H9 (cell line): ENCODE results near the gene POLN. TPM values are rescaled to one million over a fixed set of nuclear protein-coding genes. Genes with fewer than 3 reads are reported as not detected.

Source experiments
- DNase-seq: peaks from one replicate; pipeline ENCODE4 v3.0.0-alpha.2; 2017
- H2AFZ ChIP-seq: one replicate; pipeline ENCODE4 v1.6.1; 2013; ENCODE audit warnings: mild to moderate bottlenecking, low read length, control low read depth, moderate library complexity
- H2AK5ac ChIP-seq: 2 replicates; pipeline ENCODE4 v1.6.1; 2013; ENCODE audit warnings: low read length, control low read depth, mixed read lengths; ENCODE audit not compliant: insufficient read length
- H2BK120ac ChIP-seq: one replicate; pipeline ENCODE4 v1.6.1; 2013; ENCODE audit warnings: low read depth, mild to moderate bottlenecking, low read length, control low read depth, inconsistent platforms; ENCODE audit not compliant: poor library complexity, severe bottlenecking
- H2BK12ac ChIP-seq: 2 replicates; pipeline ENCODE4 v1.6.1; 2013; ENCODE audit warnings: low read length, control low read depth, mixed read lengths, low read depth; ENCODE audit not compliant: insufficient read length
- H2BK15ac ChIP-seq: 2 replicates; pipeline ENCODE4 v1.6.1; 2013; ENCODE audit warnings: low read depth, low read length, control low read depth
- H2BK20ac ChIP-seq: one replicate; pipeline ENCODE4 v1.6.1; 2013; ENCODE audit warnings: low read depth, mild to moderate bottlenecking, low read length, control low read depth, inconsistent platforms; ENCODE audit not compliant: poor library complexity, severe bottlenecking
- H2BK5ac ChIP-seq: 2 replicates; pipeline ENCODE4 v1.6.1; 2013; ENCODE audit warnings: low read length, control low read depth, mixed read lengths; ENCODE audit not compliant: insufficient read length
- H3K14ac ChIP-seq: 2 replicates; pipeline ENCODE4 v1.6.1; 2013; ENCODE audit warnings: low read length, control low read depth; ENCODE audit not compliant: insufficient read depth
- H3K18ac ChIP-seq: 2 replicates; pipeline ENCODE4 v1.6.1; 2013; ENCODE audit warnings: low read depth, mild to moderate bottlenecking, mixed read lengths, low read length, control low read depth; ENCODE audit not compliant: insufficient read length
- H3K23ac ChIP-seq: 2 replicates; pipeline ENCODE4 v1.6.1; 2013; ENCODE audit warnings: low read length, control low read depth, mixed read lengths, low read depth; ENCODE audit not compliant: insufficient read length
- H3K23me2 ChIP-seq: 2 replicates; pipeline ENCODE4 v1.6.1; 2013; ENCODE audit warnings: low read depth, mild to moderate bottlenecking, mixed read lengths, low read length, control low read depth; ENCODE audit not compliant: insufficient read length, poor library complexity, severe bottlenecking
- H3K27ac ChIP-seq: 2 replicates; pipeline ENCODE4 v1.5.1; 2013; ENCODE audit warnings: low read length, control low read depth, mixed read lengths, low read depth; ENCODE audit not compliant: insufficient read length
- H3K27me3 ChIP-seq: 2 replicates; pipeline ENCODE4 v1.6.1; 2013; ENCODE audit warnings: low read length, control low read depth, inconsistent platforms; ENCODE audit not compliant: insufficient read depth
- H3K4ac ChIP-seq: 2 replicates; pipeline ENCODE4 v1.6.1; 2013; ENCODE audit warnings: low read depth, mild to moderate bottlenecking, control low read depth, inconsistent platforms, low read length, moderate library complexity
- H3K4me1 ChIP-seq: 2 replicates; pipeline ENCODE4 v1.6.1; 2013; ENCODE audit warnings: low read length, control low read depth, inconsistent platforms; ENCODE audit not compliant: insufficient read depth
- H3K4me2 ChIP-seq: 2 replicates; pipeline ENCODE4 v1.6.1; 2013; ENCODE audit warnings: low read length, control low read depth, mixed read lengths; ENCODE audit not compliant: insufficient read length, insufficient read depth
- H3K56ac ChIP-seq: 2 replicates; pipeline ENCODE4 v1.6.1; 2013; ENCODE audit warnings: low read depth, mild to moderate bottlenecking, mixed read lengths, low read length, control low read depth; ENCODE audit not compliant: insufficient read length
- H3K79me1 ChIP-seq: 2 replicates; pipeline ENCODE4 v1.6.1; 2013; ENCODE audit warnings: low read depth, mild to moderate bottlenecking, moderate library complexity, low read length, control low read depth, inconsistent platforms; ENCODE audit not compliant: insufficient read depth, poor library complexity, severe bottlenecking
- H3K79me2 ChIP-seq: 2 replicates; pipeline ENCODE4 v1.6.1; 2013; ENCODE audit warnings: low read length, control low read depth, inconsistent platforms; ENCODE audit not compliant: insufficient read depth
- H3K9ac ChIP-seq: 2 replicates; pipeline ENCODE4 v1.6.1; 2013; ENCODE audit warnings: low read length, control low read depth, mixed read lengths; ENCODE audit not compliant: insufficient read length; ENCODE audit errors: extremely low read depth
- H3K9me3 ChIP-seq: one replicate; pipeline ENCODE4 v1.6.1; 2013; ENCODE audit warnings: low read depth, low read length, inconsistent platforms; ENCODE audit not compliant: control insufficient read depth
- H3T11ph ChIP-seq: one replicate; pipeline ENCODE4 v1.6.1; 2013; ENCODE audit warnings: mild to moderate bottlenecking, low read length, control low read depth, inconsistent platforms
- H4K20me1 ChIP-seq: one replicate; pipeline ENCODE4 v1.6.1; 2013; ENCODE audit not compliant: control insufficient read depth, insufficient read length, insufficient read depth
- H4K5ac ChIP-seq: 2 replicates; pipeline ENCODE4 v1.6.1; 2013; ENCODE audit warnings: low read depth, mild to moderate bottlenecking, mixed read lengths, low read length, control low read depth; ENCODE audit not compliant: insufficient read length
- H4K8ac ChIP-seq: replicated peaks from 2 replicates; pipeline ENCODE4 v1.6.1; 2013; ENCODE audit warnings: low read length, control low read depth, mixed read lengths, low read depth; ENCODE audit not compliant: insufficient read length
- H4K91ac ChIP-seq: 2 replicates; pipeline ENCODE4 v1.6.1; 2013; ENCODE audit warnings: low read depth, mild to moderate bottlenecking, moderate library complexity, mixed read lengths, low read length, control low read depth; ENCODE audit not compliant: insufficient read length
- H3K27ac Mint-ChIP-seq, 3 experiments: 2 replicates in 2 of 3; 3 replicates in 1 of 3; pipeline ENCODE4 v1.8.0; 2020 to 2021; ENCODE audit warnings: mixed read lengths in 3 of 3, mild to moderate bottlenecking in 1 of 3, moderate library complexity in 1 of 3
- H3K27me3 Mint-ChIP-seq: 2 replicates; pipeline ENCODE4 v1.8.0; 2021; ENCODE audit warnings: low read depth, mild to moderate bottlenecking, moderate library complexity, mixed read lengths
- H3K36me3 Mint-ChIP-seq, 3 experiments: 2 replicates in 2 of 3; 3 replicates in 1 of 3; pipeline ENCODE4 v1.8.0; 2020 to 2021; ENCODE audit warnings: low read depth in 3 of 3, mixed read lengths in 3 of 3; ENCODE audit not compliant: insufficient read depth in 1 of 3
- H3K4me1 Mint-ChIP-seq, 2 experiments: 2 replicates each; pipeline ENCODE4 v1.8.0; 2020; ENCODE audit warnings: mixed read lengths in 2 of 2
- H3K4me3 Mint-ChIP-seq, 2 experiments: 2 replicates in 1 of 2; 3 replicates in 1 of 2; pipeline ENCODE4 v1.8.0; 2020 to 2021; ENCODE audit warnings: mild to moderate bottlenecking in 2 of 2, mixed read lengths in 2 of 2, moderate library complexity in 1 of 2
- H3K9me3 Mint-ChIP-seq, 2 experiments: 2 replicates in 1 of 2; 3 replicates in 1 of 2; pipeline ENCODE4 v1.8.0; 2020; ENCODE audit warnings: mild to moderate bottlenecking in 2 of 2, mixed read lengths in 2 of 2, moderate library complexity in 1 of 2
- CTCF ChIP-seq: fragments of 200-600 bp; sonication (generic); conservative IDR thresholded peaks from 3 replicates; pipeline ENCODE4 v1.8.0; 2021; ENCODE audit warnings: antibody characterized with exemption, mild to moderate bottlenecking
- WGBS: extraction: QIAGEN DNeasy Blood & Tissue Kit; methylation state at CpG from one replicate; pipeline ENCODE4 v1.1.7; 2013; ENCODE audit warnings: missing lambda C conversion rate, low lambda C conversion rate, mixed read lengths; ENCODE audit not compliant: insufficient read length; ENCODE audit errors: extremely low coverage; 5-methylcytosine and 5-hydroxymethylcytosine counted together
- total RNA-seq: library from RNA; stranded (reverse); gene quantifications from 2 replicates; pipeline ENCODE4 v1.2.1, GENCODE V29; 2021

POLN gene
- total RNA-seq, 1 experiment from 2014 or later, result 0.74 TPM

- H3K23ac ChIP-seq, result no peak overlapping the region
- TF ChIP-seq CTCF, result no peak
- no peak overlapping the region for H3T11ph ChIP-seq
- H2BK15ac ChIP-seq, result no peak overlapping the region
- H3K18ac ChIP-seq, result no peak overlapping the region
- no peaks in the 10 kb centered on the region for H3K4me1 ChIP-seq
- no peak overlapping the region for H4K91ac ChIP-seq
- Mint-ChIP-seq H3K4me1 (no peaks in the 10 kb centered on the region), H3K36me3 (no peaks in the 10 kb centered on the region), H3K9me3 (peaks cover 11 to 14% of the 10 kb centered on the region in 2 experiments), H3K27me3 (peaks cover 10% of the 10 kb centered on the region), H3K4me3 (no peak overlapping the region), H3K27ac (no peak overlapping the region)
- H3K27ac ChIP-seq, result no peak overlapping the region
- no peak overlapping the region for H2BK12ac ChIP-seq
- H4K20me1 ChIP-seq, result no peaks in the 10 kb centered on the region
- no peak overlapping the region for H2BK5ac ChIP-seq
- no peak overlapping the region for H3K9ac ChIP-seq
- H3K56ac ChIP-seq, result no peak overlapping the region
- no peak overlapping the region for H2BK120ac ChIP-seq
- H4K5ac ChIP-seq, result no peak overlapping the region
- no peak overlapping the region for H2AK5ac ChIP-seq
- H3K14ac ChIP-seq, result no peak overlapping the region
- no peaks in the 10 kb centered on the region for H3K9me3 ChIP-seq
- no peak overlapping the region for H4K8ac ChIP-seq
- DNase-seq, result no peak
- H3K4me2 ChIP-seq, result no peak overlapping the region
- H2BK20ac ChIP-seq, result no peak overlapping the region
- no peaks in the 10 kb centered on the region for H3K79me2 ChIP-seq
- H3K79me1 ChIP-seq, result no peaks in the 10 kb centered on the region
- H3K27me3 ChIP-seq, result no peaks in the 10 kb centered on the region
- WGBS, result no CpG with 5 or more reads among the region's 2 CpGs
- H3K4ac ChIP-seq, result no peak overlapping the region
- H3K23me2 ChIP-seq, result no peaks in the 10 kb centered on the region
- H2AFZ ChIP-seq, result no peak overlapping the region
Measured at GRCh38 chr4:2103843-2104547, 137.9 kb downstream of the POLN start.
